Measurements from ENCODE around the gene DNHD1. TPM values are rescaled to one million over a fixed set of nuclear protein-coding genes. Genes with fewer than 3 reads are reported as not detected.

Gene DNHD1
- total and polyA plus RNA-seq, 9 of the 15 experiments (the other 6 are each of a cell fraction or from before 2014, with no cell fraction given), result 0.82 to 9.7 (median 3.8) TPM

GRCh38 chr11:6481012-6481923, 15.8 kb upstream of the DNHD1 start, which contains the start of the genes ARFIP2 and TIMM10B:
Gene ARFIP2, minus strand, starts transcription at chr11:6481331. Its CDS starts 910 bp downstream, at chr11:6480421.
Gene TIMM10B, plus strand, starts transcription at chr11:6481501. Its CDS starts 16 bp downstream, at chr11:6481517.
- FAIRE-seq, result peak; percentile 99
- H3K79me2 ChIP-seq (ENCODE audit: control insufficient read depth, insufficient read depth, low read length), result peaks cover 53% of the 10 kb centered on the region
- no peak for TF ChIP-seq CEBPG (CRISPR knock-in tag; IDR thresholded peaks at IDR 0.05)
- TF ChIP-seq CEBPG (tag; conservative IDR thresholded peaks at IDR 0.05 in 1 of 2, IDR thresholded peaks at IDR 0.05 in 1 of 2), result no peak
- TF ChIP-seq EGR1 (conservative IDR thresholded peaks at IDR 0.05), result 0 out of 2 replicates have a peak, but pooled peaks have one; percentile 14
- TF ChIP-seq ZNF445 (CRISPR knock-in tag; IDR thresholded peaks at IDR 0.05; ENCODE audit: low read depth), result no peak
- TF ChIP-seq, protein P1, sequence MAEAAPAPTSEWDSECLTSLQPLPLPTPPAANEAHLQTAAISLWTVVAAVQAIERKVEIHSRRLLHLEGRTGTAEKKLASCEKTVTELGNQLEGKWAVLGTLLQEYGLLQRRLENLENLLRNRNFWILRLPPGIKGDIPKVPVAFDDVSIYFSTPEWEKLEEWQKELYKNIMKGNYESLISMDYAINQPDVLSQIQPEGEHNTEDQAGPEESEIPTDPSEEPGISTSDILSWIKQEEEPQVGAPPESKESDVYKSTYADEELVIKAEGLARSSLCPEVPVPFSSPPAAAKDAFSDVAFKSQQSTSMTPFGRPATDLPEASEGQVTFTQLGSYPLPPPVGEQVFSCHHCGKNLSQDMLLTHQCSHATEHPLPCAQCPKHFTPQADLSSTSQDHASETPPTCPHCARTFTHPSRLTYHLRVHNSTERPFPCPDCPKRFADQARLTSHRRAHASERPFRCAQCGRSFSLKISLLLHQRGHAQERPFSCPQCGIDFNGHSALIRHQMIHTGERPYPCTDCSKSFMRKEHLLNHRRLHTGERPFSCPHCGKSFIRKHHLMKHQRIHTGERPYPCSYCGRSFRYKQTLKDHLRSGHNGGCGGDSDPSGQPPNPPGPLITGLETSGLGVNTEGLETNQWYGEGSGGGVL (CRISPR knock-in tag; IDR thresholded peaks at IDR 0.05), result no peak
- no peak for TF ChIP-seq ZNF133 (CRISPR knock-in tag; IDR thresholded peaks at IDR 0.05)
- TF ChIP-seq RBM25 (IDR thresholded peaks at IDR 0.05; ENCODE audit: low read depth, low read length, severe bottlenecking), result no peak
- no peak for TF ChIP-seq NFXL1 (CRISPR knock-in tag; IDR thresholded peaks at IDR 0.05)
- TF ChIP-seq, protein P2, sequence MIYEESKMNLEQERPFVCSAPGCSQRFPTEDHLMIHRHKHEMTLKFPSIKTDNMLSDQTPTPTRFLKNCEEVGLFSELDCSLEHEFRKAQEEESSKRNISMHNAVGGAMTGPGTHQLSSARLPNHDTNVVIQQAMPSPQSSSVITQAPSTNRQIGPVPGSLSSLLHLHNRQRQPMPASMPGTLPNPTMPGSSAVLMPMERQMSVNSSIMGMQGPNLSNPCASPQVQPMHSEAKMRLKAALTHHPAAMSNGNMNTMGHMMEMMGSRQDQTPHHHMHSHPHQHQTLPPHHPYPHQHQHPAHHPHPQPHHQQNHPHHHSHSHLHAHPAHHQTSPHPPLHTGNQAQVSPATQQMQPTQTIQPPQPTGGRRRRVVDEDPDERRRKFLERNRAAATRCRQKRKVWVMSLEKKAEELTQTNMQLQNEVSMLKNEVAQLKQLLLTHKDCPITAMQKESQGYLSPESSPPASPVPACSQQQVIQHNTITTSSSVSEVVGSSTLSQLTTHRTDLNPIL (CRISPR knock-in tag; IDR thresholded peaks at IDR 0.05), result no peak
- peak in 1 of 2 experiments; percentile 21; a peak in 1 of 4 replicates for TF ChIP-seq TRIM24 (IDR thresholded peaks at IDR 0.05)
- TF ChIP-seq CXXC5 (CRISPR knock-in tag; IDR thresholded peaks at IDR 0.05), result peak; percentile 93
- TF ChIP-seq GABPB2 (CRISPR knock-in tag; conservative IDR thresholded peaks at IDR 0.05), result no peak
- TF ChIP-seq ZBTB12 (CRISPR knock-in tag; IDR thresholded peaks at IDR 0.05), result peak; percentile 94
- TF ChIP-seq ILF3 (IDR thresholded peaks at IDR 0.05; ENCODE audit: borderline replicate concordance), result no peak; the same call in 1 of the 2 replicates
- no peak for TF ChIP-seq CBX1 (IDR thresholded peaks at IDR 0.05; ENCODE audit: low read depth)
- TF ChIP-seq, protein P3, sequence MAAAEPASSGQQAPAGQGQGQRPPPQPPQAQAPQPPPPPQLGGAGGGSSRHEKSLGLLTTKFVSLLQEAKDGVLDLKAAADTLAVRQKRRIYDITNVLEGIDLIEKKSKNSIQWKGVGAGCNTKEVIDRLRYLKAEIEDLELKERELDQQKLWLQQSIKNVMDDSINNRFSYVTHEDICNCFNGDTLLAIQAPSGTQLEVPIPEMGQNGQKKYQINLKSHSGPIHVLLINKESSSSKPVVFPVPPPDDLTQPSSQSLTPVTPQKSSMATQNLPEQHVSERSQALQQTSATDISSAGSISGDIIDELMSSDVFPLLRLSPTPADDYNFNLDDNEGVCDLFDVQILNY (CRISPR knock-in tag; IDR thresholded peaks at IDR 0.05), result peak; percentile 53; the same call in 1 of the 2 replicates

More at GRCh38 chr11:6481012-6481923, 15.8 kb upstream of the DNHD1 start, which contains the start of the genes ARFIP2 and TIMM10B:
- TSS peak; percentile 45 for BruUV-seq (replicated peaks)
- H4K20me1 ChIP-seq (replicated peaks; ENCODE audit: control insufficient read depth, insufficient read depth, low read length), result no peaks in the 10 kb centered on the region; the same call in 1 of the 2 replicates
- ATAC-seq (peak; percentile 98), DNase-seq (ENCODE audit: extremely low read depth in 1 of 4, low spot score in 3 of 4) (peak; percentile 92 to 99 (median 96))
- under 1% methylated on average over 60 of the region's 66 CpGs for WGBS (ENCODE audit: insufficient coverage, low coverage, missing lambda C conversion rate)
- CTCF ChIA-PET (ENCODE audit: low intra/inter-chr PET ratio), result no interaction called here
- peak within 1 kb of the TSS; percentile 87 for H2AFZ ChIP-seq (ENCODE audit: low read depth, low read length)
- peak within 1 kb of the TSS; percentile 95 to 99 for H3K9ac ChIP-seq (ENCODE audit: insufficient read depth in 1 of 2, low read depth in 2 of 2, low read length in 2 of 2)
- peaks cover 14 to 17% of the 10 kb centered on the region in 2 experiments; a peak in 4 of 5 replicates for H3K4me1 ChIP-seq (replicated peaks in 1 of 2; ENCODE audit: control insufficient read depth in 2 of 2, insufficient read depth in 2 of 2, low read length in 2 of 2)
- POLR2A ChIA-PET, result interaction anchor here (0.6 to 1.6 kb wide), 15 partner anchors 8 to 264 kb away, joined by 3 to 7 read pairs (median 4); partner anchors contain the start of genes MRPL17 and TRIM3
- in situ Hi-C loops (cut with MboI), result no loop called here
- H3K36me3 ChIP-seq (ENCODE audit: control insufficient read depth, insufficient read depth, low read length), result peaks cover 80% of the 10 kb centered on the region
- H3K4me3 ChIP-seq, result peak within 1 kb of the TSS; percentile 87
- H3K9me3 ChIP-seq (replicated peaks; ENCODE audit: control insufficient read depth, insufficient read depth, low read depth, low read length), result no peaks in the 10 kb centered on the region
- no peaks in the 10 kb centered on the region for H3K27me3 ChIP-seq (ENCODE audit: control insufficient read depth in 2 of 2, insufficient read depth in 2 of 2, low read length in 2 of 2)
- H3K4me2 ChIP-seq (ENCODE audit: insufficient read depth, low read length), result peak within 1 kb of the TSS; percentile 97
- no peaks in the 10 kb centered on the region for H3K9me1 ChIP-seq (ENCODE audit: control insufficient read depth, insufficient read depth, low read length)
- H3K27ac ChIP-seq (ENCODE audit: extremely low read depth, low read depth, low read length), result peak within 1 kb of the TSS; percentile 93
- intact Hi-C loops (cut with micrococcal nuclease), result no loop called here
